Osteoblast (primary cell): Measurements from ENCODE around the gene MEF2C. TPM values are rescaled to one million over a fixed set of nuclear protein-coding genes. Genes with fewer than 3 reads are reported as not detected.
"Not testable (repeated sequence)": the region's sequence is repeated elsewhere in the genome, so short reads cannot be mapped to it uniquely, and the experiment has no call there.

Experiments
- DNase-seq: peaks from one replicate; pipeline ENCODE4 v3.0.0; 2011; ENCODE audit warnings: low spot score, mixed read lengths; ENCODE audit not compliant: insufficient read length; ENCODE audit errors: missing footprints
- H2AFZ ChIP-seq: 2 replicates; pipeline ENCODE4 v1.6.0; 2011; ENCODE audit warnings: mild to moderate bottlenecking, low read length
- H3K27ac ChIP-seq: 2 replicates; pipeline ENCODE4 v1.5.1; 2011; ENCODE audit warnings: mild to moderate bottlenecking, low read depth, low read length, moderate library complexity
- H3K27me3 ChIP-seq: 2 replicates; pipeline ENCODE4 v1.6.0; 2012; ENCODE audit warnings: mild to moderate bottlenecking, control low read depth, inconsistent platforms, low read length, moderate library complexity; ENCODE audit not compliant: insufficient read depth
- H3K36me3 ChIP-seq: 2 replicates; pipeline ENCODE4 v1.5.1; 2011; ENCODE audit warnings: mild to moderate bottlenecking, low read length, control low read depth, moderate library complexity; ENCODE audit not compliant: insufficient read depth
- H3K4me1 ChIP-seq: 2 replicates; pipeline ENCODE4 v1.5.1; 2011; ENCODE audit warnings: mild to moderate bottlenecking, low read length, control low read depth, moderate library complexity; ENCODE audit not compliant: insufficient read depth
- H3K4me2 ChIP-seq: 2 replicates; pipeline ENCODE4 v1.6.0; 2011; ENCODE audit warnings: mild to moderate bottlenecking, low read length; ENCODE audit not compliant: insufficient read depth
- H3K4me3 ChIP-seq: fragments of 200-600 bp; sonication (generic); 3 replicates; pipeline ENCODE4 v1.5.1; 2012; ENCODE audit warnings: mild to moderate bottlenecking, low read length, inconsistent platforms; ENCODE audit not compliant: insufficient read depth
- H3K79me2 ChIP-seq: 2 replicates; pipeline ENCODE4 v1.6.0; 2012; ENCODE audit warnings: mild to moderate bottlenecking, low read length, control low read depth, inconsistent platforms; ENCODE audit not compliant: insufficient read depth
- H3K9me3 ChIP-seq: 2 replicates; pipeline ENCODE4 v1.5.1; 2011; ENCODE audit warnings: low read depth, low read length, control low read depth
- H4K20me1 ChIP-seq: 2 replicates; pipeline ENCODE4 v1.6.0; 2012; ENCODE audit warnings: mild to moderate bottlenecking, low read length, control low read depth; ENCODE audit not compliant: insufficient read depth
- CTCF ChIP-seq: IDR thresholded peaks from 2 replicates; pipeline ENCODE4 v1.5.1; 2011; ENCODE audit warnings: mild to moderate bottlenecking, low read depth, low read length, moderate library complexity; ENCODE audit errors: extremely low read depth
- total RNA-seq: library from RNA; depleted of rRNA; stranded (reverse); fragments of >200 nt; gene quantifications from 2 replicates; pipeline ENCODE4 v1.2.3, GENCODE V29; 2012

The MEF2C gene
- total RNA-seq, 1 donor = 13.4 TPM

- H3K9me3 ChIP-seq = no peaks in the 10 kb centered on the region
Measured at GRCh38 chr5:88799938-88800535, 82.9 kb downstream of the MEF2C start.

GRCh38 chr5:88798933-88799332 lies 84.1 kb downstream of the MEF2C start:
- H3K4me2 ChIP-seq, H3K9me3 ChIP-seq, DNase-seq, H3K36me3 ChIP-seq, H3K79me2 ChIP-seq, H3K4me3 ChIP-seq, H3K4me1 ChIP-seq, H3K27me3 ChIP-seq, H2AFZ ChIP-seq, H4K20me1 ChIP-seq, H3K27ac ChIP-seq: not testable (repeated sequence)

More at GRCh38 chr5:88799938-88800535, 82.9 kb downstream of the MEF2C start:
- DNase-seq = no peak
- no peak overlapping the region for H3K4me2 ChIP-seq
- H2AFZ ChIP-seq = no peak overlapping the region
- no peak for TF ChIP-seq CTCF
- no peak overlapping the region for H3K27ac ChIP-seq
- no peaks in the 10 kb centered on the region for H4K20me1 ChIP-seq
- no peaks in the 10 kb centered on the region for H3K79me2 ChIP-seq
- no peaks in the 10 kb centered on the region for H3K27me3 ChIP-seq
- no peaks in the 10 kb centered on the region for H3K4me1 ChIP-seq
- no peak overlapping the region for H3K4me3 ChIP-seq
- H3K36me3 ChIP-seq = peaks cover 6% of the 10 kb centered on the region

GRCh38 chr5:88793797-88794196 lies 89.2 kb downstream of the MEF2C start:
- not testable (repeated sequence) for H3K27ac ChIP-seq

GRCh38 chr5:88792144-88792840 lies 90.7 kb downstream of the MEF2C start:
- H2AFZ ChIP-seq = no peak overlapping the region
- H3K4me1 ChIP-seq = peaks cover 16% of the 10 kb centered on the region
- no peaks in the 10 kb centered on the region for H3K79me2 ChIP-seq
- no peaks in the 10 kb centered on the region for H3K36me3 ChIP-seq
- H4K20me1 ChIP-seq = no peaks in the 10 kb centered on the region
- H3K27ac ChIP-seq = peak overlapping the region; percentile 74
- no peak overlapping the region for H3K4me3 ChIP-seq
- TF ChIP-seq CTCF = no peak
- H3K4me2 ChIP-seq = peak overlapping the region; percentile 34
- no peaks in the 10 kb centered on the region for H3K27me3 ChIP-seq
- no peak for DNase-seq
- no peaks in the 10 kb centered on the region for H3K9me3 ChIP-seq

More at GRCh38 chr5:88793797-88794196, 89.2 kb downstream of the MEF2C start:
- not testable (repeated sequence) for H3K4me2 ChIP-seq, H4K20me1 ChIP-seq, H3K36me3 ChIP-seq, DNase-seq, H3K27me3 ChIP-seq, H3K9me3 ChIP-seq, H3K4me3 ChIP-seq, H3K79me2 ChIP-seq, H2AFZ ChIP-seq
- peaks cover 10% of the 10 kb centered on the region for H3K4me1 ChIP-seq

- Histone ChIP-seq H3K9me3 (no peaks in the 10 kb centered on the region), H3K4me3 (no peak overlapping the region), H2AFZ (no peak overlapping the region), H3K79me2 (no peaks in the 10 kb centered on the region), H3K27me3 (no peaks in the 10 kb centered on the region), H3K27ac (peak overlapping the region; percentile 100), H3K4me2 (peak overlapping the region; percentile 5), H3K36me3 (no peaks in the 10 kb centered on the region), H3K4me1 (peaks cover 36% of the 10 kb centered on the region), H4K20me1 (no peaks in the 10 kb centered on the region)
- no peak for TF ChIP-seq CTCF
- no peak for DNase-seq
Measured at GRCh38 chr5:88787856-88788255, 95.1 kb downstream of the MEF2C start.
